SK-N-DZ (cell line): Measurements from ENCODE around the gene PACS1.
"Not testable (repeated sequence)": the region's sequence is repeated elsewhere in the genome, so short reads cannot be mapped to it uniquely, and the experiment has no call there.

Experiments used
- DNase-seq: peaks from one replicate; pipeline ENCODE4 v3.0.0-alpha.2; 2015; ENCODE audit warnings: low spot score

PACS1 gene

DNA sequence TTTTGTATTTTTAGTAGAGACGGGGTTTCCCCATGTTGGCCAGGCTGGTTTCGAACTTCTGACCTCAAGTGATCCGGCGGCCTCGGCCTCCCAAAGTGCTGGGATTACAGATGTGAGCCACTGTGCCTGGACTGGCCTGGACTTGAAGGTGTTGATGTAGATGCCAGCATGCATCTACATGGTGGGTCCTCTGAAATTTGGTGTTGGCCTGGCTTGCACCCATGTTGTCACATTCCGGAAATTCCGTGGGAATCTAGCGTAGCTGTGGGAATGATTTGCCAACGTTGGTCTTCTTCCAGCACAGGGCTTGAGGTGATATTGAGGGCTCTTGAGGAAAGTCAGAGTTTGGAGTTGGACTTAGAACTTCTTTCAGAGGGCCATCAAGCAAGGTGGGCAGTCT, 6.5 kb downstream of the PACS1 start:
- DNase-seq: no peak

DNA sequence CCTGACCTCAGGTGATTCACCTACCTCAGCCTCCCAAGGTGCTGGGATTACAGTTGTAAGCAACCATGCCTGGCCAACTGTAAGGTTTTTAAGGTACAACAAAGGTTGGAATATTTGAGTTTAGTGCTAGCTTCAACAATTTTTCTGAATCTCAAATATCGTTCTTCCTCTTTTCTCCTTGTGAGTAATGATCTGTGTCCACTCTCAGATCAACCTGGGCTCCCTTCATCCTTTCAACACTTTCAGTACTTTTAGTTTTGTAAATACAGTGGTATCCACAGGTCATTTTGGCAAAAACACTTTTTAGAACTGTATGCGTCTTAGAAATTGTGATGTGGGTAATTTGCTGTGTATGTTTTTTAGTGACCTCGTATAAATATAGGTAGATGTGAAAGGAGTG, 7.9 kb downstream of the PACS1 start:
- no peak for DNase-seq

DNA sequence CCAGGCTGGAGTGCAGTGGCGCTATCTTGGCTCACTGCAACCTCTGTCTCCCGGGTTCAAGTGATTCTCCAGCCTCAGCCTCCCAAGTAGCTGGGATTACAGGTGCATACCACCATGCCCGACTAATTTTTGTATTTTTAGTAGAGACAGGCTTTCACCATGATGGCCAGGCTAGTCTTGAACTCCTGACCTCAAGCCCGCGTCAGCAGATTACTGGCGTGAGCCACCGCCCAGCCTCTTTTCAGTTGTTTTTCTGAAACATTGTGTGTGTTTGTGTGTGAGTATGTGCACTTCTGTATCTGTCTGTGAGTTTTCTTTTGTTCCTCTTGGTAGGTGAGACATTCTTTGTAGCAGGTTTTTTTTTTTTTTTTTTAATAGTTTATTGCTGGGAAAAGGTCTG, 8.9 kb downstream of the PACS1 start:
- not testable (repeated sequence) for DNase-seq

DNA sequence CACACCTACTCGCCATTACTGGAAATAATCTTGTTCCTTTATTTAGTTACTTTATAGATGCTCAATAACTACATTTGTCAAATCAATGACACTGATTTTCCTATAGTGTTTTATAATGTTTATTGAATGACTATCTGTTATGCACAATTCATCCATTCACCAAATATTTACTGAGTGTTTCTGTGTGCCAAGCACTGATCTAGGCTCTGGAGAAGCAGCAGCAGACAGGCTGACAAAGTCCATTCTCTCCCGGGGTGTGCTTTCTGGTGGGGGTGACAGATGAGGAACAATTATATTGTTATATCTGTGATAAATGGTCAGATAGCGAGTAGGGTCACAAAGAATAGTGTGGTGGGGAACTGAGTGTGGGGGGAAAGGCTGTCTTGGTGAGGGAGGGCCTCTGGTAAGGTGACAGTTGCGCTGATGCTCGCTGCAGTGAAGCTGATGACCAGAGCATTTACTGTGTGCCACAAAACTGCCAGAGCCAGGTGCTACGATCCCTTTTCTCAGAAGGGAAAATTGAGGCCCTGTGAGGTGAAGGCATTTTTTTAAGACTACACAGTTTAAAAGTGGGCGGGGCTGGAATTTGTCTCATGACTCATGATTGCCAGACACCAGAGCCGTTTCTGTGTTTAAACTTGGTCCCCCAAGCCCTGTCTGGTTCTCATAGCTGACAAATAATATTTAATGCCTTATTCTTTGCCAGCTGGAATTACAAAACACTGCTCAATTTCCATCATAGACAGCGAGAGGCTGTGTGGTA, 10.2 kb downstream of the PACS1 start:
- no peak for DNase-seq

DNA sequence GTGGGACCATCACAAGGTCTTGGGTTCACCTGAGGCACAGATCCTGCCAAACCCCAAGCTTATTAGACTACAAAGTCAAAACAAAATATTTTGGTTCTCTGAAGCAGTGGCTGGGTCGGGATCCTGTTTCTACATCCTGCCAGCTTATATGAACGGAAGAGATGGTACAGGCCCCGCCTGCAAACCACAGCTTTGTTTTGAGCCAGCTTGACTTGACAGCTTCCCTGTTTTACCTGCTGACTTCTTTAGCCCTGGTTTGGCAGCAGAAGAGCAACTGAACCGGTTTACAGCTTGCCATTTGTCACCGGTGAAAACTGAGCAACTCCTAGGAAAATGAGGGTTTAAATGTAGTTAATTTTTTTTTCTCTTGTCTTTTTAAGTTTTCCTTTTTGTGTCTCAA, 11.4 kb downstream of the PACS1 start:
- no peak for DNase-seq

DNA sequence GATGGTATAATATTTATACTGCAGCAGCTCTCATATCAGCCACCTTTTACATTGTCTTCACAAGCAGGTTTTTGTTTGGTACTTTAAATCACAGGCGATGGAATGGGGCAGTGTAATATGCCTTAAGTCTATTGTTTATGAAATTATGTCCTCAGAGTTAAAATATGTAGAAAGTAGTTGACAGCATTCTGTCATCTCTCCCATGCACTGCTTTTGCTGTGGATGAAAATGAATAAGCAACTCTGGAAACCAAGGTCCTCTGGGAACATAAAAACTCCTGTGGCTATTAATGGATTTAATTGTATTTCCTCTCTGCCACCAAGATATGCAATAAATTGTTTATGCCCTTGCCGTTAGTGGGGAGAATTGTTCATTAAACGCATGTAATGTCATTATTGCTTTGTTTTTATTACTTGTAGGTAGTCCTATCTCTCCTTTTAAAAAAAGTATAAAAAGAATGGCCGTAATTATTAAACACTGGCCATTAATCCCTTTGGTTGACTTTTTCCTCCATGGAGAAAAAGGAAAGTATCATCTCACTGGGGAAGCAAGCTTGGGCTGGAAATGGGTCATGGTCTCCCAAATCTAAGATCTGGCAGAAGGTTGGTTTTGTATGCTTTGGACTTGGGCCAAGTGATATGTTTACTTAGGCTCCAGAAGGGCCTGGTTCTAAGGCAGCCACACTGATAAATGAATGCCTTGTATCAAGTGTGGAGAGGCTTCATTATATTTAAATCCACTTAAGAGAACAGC, 13.1 kb downstream of the PACS1 start:
- DNase-seq: peak; percentile 46

DNA sequence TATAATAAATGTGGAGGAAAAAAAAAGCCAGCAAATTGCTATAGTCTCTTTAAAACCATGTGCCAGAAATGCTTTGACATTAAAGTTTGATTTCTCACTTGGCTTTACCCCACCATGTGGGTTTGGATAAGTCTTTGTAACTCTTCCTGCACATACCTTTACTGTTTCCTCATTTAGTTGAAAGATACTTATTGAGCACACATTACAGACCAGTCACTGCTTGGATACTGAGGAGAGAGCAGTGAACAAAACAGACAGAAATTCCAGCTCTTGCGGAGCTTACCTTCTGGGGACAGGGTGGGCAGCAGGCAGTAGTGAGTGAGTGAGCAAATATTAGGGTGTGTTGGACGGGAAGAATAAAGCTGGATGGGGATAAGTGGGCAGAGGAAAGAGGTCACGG, 13.7 kb downstream of the PACS1 start:
- DNase-seq: no peak

DNA sequence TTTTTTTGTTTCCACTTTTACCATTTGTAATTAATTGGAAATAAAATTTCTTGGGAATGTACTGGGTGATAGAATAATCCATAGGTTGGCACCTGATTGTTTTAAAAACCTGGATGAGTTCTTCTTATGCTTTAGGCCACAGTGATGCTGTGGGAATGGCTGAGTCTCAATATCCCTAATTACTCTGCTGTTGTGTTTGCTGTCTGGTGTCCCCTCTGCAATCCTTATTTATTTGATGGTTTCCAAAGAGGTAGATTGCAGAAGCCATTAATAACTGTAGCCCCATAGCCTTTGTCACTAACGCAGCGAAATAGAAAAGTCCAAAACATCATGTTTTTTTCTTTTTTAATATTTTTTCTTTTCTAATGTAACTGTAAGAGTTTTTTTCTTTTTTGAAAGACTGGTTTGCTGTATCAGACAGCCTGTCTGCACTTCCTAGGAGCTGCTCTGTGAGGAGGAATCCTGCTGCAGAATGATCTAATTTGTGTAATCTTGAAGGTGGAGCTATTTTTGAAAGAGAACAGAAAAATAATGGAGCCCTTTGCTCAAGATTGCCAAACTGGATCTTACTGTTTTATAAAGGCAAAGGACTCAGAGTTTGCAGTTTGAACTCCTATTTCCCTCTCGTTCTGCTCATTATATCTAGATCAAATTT, 14.9 kb downstream of the PACS1 start:
- no peak for DNase-seq

DNA sequence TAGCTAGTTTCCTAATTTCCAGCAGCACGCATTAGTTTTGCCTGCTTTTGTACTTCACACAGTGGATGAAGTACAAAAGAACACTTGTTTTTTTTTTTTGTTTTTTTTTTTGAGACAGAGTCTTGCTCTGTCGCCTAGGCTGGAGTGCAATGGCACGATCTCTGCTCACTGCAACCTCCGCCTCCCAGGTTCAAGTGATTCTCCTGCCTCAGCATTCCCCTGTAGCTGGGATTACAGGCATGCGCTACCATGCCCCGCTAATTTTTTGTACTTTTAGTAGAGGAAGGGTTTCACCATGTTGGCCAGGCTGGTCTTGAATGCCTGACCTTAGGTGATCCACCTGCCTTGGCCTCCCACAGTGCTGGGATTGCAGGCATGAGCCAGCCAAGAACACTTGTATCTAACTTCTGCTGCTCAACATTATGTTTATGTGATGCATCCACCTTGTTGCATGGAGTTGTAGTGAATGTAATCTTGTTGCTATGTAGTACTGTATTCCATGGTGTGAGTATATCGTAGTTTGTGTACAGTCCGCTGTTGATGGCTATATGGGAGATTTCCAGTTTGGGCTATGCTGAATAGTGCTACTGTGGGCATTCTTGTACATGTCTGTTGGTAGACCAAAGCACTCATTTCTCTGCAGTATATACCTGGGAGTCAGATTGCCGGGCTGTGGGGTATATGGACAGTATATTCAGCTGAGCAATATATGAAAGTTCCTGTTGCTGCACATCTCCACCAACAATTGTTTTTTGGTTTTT, 17.3 kb downstream of the PACS1 start:
- no peak for DNase-seq

DNA sequence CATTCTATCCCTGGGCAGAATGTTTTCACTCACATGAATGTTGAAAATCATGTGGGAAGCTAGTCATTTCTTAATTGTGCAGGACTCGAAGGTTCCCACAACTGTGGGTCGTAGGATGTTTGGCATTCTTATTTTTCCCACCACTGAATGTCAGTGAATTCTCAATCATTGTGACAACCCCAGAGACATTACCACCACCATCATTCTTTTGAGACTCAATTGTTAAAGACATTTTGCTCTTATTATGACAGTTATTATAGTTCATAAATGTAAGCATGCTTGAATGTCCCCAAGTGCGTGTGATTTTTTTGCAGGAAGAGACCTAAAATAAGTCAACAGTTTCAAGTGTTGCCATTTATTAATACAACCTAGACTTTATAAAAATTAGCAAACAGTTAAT, 19.0 kb downstream of the PACS1 start:
- DNase-seq: no peak

DNA sequence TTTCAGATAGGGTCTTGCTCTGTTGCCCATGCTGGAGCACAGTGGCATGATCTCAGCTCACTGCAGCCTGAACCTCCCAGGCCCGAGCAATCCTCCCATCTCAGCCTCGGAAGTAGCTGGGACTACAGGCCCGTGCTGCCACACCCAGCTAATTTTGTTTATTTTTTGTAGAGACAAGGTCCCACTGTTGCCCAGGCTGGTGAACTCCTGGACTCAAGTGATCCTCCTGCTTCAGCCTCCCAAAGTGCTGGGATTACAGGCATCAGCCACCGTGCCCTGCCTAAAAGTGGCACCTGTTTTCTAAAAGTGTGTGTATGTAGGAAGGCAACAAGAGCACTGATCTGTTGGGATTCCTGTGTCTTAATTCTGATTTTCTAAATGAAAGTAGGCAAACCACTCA, 20.2 kb downstream of the PACS1 start:
- DNase-seq: no peak

DNA sequence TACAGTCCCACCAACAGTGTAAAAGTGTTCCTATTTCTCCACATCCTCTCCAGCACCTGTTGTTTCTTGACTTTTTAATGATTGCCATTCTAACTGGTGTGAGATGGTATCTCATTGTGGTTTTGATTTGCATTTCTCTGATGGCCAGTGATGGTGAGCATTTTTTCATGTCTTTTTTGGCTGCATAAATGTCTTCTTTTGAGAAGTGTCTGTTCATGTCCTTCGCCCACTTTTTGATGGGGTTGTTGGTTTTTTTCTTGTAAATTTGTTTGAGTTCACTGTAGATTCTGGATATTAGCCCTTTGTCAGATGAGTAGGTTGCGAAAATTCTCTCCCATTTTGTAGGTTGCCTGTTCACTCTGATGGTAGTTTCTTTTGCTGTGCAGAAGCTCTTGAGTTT, 22.1 kb downstream of the PACS1 start:
- DNase-seq: not testable (repeated sequence)

DNA sequence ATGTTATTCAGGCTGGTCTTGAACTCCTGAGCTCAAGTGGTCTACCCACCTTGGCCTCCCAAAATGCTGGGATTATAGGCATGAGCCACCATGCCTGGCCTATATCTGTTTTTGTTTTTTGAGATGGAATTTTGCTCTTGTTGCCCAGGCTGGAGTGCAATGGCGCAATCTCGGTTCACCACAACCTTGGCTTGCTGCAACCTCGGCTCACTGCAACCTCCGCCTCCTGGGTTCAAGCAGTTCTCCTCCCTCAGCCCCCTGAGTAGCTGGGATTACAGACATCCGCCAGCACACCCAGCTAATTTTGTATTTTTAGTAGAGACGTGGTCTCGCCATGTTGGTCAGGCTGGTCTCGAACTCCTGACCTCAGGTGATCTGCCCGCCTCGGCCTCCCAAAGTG, 29.7 kb downstream of the PACS1 start:
- DNase-seq: not testable (repeated sequence)

DNA sequence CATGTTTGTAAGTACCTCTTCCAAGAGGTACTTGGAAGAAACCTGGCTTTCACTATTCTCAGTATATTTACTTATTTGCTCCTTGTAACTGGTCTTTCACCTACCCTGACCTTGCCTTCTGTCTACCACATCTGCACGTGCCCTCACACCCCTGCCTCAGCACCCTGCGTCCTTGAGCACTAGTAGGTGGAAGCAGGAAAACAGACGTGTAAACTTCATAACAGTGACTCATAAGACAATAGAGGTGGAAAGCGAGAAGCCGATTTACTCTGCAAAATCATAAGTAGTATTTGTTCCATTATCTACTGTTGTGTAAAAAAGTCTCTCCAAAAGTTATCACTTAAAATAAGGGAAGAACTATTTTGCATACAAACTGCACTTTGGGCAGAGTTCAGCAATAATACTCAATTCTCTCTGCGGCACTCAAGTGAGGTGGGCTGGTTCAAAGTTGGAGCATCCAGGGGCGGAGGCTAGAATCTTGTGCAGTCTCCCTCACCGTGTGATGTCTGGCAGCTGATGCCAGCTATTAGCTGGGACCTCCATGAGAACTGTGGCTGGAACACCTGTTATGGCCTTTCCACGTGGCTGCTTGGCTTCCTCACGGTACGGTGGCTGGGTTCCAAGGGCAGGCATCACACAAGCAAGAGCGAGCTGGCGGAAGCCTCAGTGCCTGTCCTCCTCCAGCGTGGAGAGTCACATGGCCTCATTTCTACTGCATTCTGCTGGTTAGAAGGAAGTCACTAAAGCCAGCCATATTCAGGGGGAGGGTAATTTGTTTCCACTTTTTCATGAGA, 30.4 kb downstream of the PACS1 start:
- DNase-seq: no peak

DNA sequence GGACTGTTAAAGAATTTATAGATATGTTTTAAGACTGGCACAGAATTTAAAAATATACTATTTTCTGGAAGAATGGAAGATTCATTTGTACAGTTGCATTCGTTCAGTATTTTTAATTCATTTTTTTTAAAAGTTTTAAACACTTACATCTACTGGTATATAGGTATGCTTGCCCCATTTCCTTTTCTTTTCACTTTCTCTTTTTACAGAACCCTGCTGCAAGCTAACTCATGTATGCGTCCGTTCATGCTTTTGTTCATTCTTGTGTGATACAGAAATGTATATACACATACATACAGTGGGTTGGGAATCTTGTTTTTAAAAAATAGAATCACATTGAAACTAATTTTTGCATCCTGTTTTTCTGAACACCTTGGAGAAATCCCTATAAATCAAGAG, 31.0 kb downstream of the PACS1 start:
- no peak for DNase-seq

DNA sequence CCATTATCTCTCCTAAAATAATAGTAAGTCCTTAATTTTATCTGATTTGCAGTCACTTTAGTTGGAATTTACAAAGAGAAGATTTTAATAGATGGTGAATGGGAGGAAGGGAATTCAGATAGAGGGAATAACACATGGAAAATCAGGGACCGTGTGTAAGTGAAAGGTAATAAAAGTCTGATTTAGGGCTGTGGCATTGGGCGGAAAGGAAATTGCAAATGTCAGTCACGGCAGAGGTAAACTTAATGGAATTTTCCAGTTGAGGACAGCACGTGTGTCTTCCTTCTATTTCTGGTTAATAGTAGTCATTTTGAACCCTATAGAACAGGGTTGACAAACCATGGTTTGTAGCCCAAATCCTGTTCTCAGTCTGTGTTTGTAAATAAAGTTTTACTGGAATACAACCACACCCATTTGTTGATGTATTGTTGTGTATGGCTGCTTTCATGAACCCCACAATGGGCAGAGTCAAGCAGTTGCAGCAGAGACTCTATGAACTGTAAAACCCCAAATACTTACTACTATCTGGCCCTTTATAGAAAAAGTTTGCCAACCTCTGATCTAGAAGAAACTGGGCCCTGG, 34.1 kb downstream of the PACS1 start:
- DNase-seq: no peak

DNA sequence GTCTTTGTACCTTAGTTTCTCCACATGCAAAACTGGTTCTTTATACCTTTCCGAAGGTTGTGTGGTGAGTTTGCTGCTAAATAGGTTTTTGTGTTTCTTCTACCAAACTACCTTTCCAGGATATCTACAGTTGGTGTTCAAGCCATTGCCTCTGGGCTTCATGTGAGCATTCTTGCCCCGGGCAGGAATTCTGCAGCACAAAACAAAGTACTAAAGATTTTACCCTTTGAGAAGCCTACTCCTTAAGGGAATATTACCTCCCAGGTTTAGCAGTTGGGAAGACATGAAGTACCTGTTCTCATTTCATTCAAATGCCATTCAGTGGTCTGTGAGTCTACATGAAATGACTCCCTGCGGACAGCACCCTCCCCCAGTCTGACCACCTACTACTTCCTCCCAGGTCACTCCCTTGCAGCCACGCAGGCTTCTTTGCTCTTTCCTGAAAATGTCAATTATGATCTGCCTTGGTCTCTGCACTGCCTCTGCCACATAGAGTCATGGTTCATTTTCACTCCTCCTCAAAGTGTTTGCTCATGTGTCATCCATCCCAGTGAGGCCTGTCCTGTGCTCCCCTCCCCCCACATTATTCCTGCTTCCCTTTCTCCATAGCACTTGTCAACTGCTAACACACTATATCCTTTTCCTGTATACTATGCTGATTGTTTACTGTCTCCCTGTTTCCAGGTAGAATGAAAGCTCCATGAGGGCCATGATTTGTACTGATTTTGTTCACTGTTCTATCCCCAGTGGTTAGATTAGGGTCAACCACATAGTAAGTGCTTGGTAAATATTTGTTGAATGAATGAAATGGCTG, 36.9 kb downstream of the PACS1 start:
- no peak for DNase-seq

DNA sequence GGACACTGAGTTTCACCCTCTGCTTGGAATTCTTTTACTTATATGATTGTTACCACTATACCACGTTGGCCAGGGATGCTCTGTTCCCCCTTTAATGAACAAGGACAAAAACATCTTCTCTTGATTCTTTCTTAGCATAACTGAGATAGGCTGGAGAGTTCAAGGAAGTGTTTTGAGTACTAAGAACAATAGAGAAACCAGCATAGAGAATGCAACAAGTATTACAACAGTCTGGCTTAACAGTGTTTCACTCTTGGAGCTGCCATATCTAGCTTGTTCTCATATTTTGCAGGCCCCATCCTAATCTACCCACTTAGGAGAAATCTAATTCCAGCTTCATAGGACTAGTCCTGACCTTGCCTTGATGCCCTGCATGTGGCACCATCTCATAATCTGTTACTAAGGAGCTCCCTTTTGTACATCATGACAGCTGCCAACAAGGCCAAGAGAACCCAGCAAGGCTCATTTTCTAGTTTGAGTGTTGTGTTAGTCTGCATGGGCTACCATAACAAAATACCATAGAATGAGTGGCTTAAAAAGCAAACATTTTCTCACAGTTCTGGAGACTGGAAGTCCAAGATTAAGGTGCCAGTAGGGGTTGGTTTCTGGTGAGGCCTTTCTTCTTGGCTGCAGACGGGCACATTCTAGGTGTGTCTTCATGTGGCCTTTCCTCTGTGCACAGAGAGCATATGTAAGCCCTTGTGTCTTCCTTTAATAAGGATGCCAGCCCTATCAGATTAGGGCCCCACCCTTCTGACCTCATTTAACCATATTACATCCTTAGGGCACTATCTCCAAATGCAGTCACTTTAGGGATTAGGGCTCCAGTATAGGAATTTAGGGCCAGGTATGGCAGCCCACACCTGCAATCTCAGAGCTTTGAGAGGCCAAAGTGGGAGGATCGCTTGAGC, 37.8 kb downstream of the PACS1 start:
- DNase-seq: no peak

DNA sequence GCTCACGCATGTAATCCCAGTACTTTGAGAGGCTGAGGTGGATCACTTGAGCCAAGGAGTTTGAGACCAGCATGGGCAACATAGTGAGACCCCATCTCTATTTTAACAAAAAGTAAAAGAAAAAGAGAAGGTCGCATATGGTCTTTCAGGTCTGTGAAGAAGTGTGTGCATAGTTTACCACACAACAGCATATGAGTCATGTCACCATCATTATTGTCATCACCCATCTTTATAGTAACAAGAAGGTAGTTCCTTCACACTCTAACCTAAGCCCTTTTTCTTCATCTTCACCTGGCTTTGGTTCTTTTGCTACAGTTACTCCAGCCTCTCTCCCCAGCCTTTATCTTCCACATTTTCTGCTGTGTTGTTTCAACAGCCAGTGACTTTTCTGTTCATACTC, 39.2 kb downstream of the PACS1 start:
- no peak for DNase-seq
